K562 (cell line): Measurements from ENCODE around the gene PPP1CA. TPM values are rescaled to one million over a fixed set of nuclear protein-coding genes. Genes with fewer than 3 reads are reported as not detected.

ENCODE experiments used
- ARNT ChIP-seq, 2 experiments: fragments of 450-650 bp; IDR thresholded peaks; 2 replicates each; pipeline ENCODE4 v1.6.1; 2016; ENCODE audit warnings: mild to moderate bottlenecking in 1 of 2
- BRD4 ChIP-seq: fragments of 200-600 bp; sonication (generic); IDR thresholded peaks from 2 replicates; pipeline ENCODE4 v1.6.1; 2017; ENCODE audit warnings: inconsistent platforms
- BRF2 ChIP-seq: IDR thresholded peaks from 3 replicates; pipeline ENCODE4 v1.6.1; 2011; ENCODE audit warnings: borderline replicate concordance, mild to moderate bottlenecking; ENCODE audit not compliant: insufficient read length, insufficient read depth
- CCNT2 ChIP-seq: IDR thresholded peaks from 2 replicates; pipeline ENCODE4 v1.6.1; 2011; ENCODE audit warnings: borderline replicate concordance, low read depth, mild to moderate bottlenecking, moderate library complexity, mixed read lengths, low read length; ENCODE audit not compliant: insufficient read length; ENCODE audit errors: extremely low read depth
- EGR1 ChIP-seq: fragments of 450-650 bp; conservative IDR thresholded peaks from 2 replicates; pipeline ENCODE4 v1.6.1; 2017; ENCODE audit warnings: mild to moderate bottlenecking
- JUN ChIP-seq, 2 experiments: sonication (generic) in 1 of 2; formaldehyde crosslinking in 1 of 2; IDR thresholded peaks; 2 replicates each; pipeline versions ENCODE4 v1.6.1 to v1.8.0; 2012 to 2022; ENCODE audit warnings: borderline replicate concordance in 2 of 2, mild to moderate bottlenecking in 2 of 2, improper control_type of control experiment in 1 of 2, low read depth in 1 of 2, low read length in 1 of 2, missing genetic modification reagents in 1 of 2
- KLF13 ChIP-seq: fragments of 450-650 bp; IDR thresholded peaks from 2 replicates; pipeline ENCODE4 v1.6.1; 2016; ENCODE audit warnings: missing genetic modification characterization, low read depth, mild to moderate bottlenecking, missing compliant biosample characterization, moderate library complexity, borderline replicate concordance
- MAFF ChIP-seq: IDR thresholded peaks from 2 replicates; pipeline ENCODE4 v1.6.1; 2012; ENCODE audit warnings: low read length, improper control_type of control experiment
- MTA1 ChIP-seq: fragments of 450-650 bp; IDR thresholded peaks from 2 replicates; pipeline ENCODE4 v1.6.1; 2017; ENCODE audit warnings: borderline replicate concordance
- RBM39 ChIP-seq: fragments of 200-400 bp; formaldehyde crosslinking; optimal IDR thresholded peaks from 2 replicates; pipeline ENCODE3; 2018; ENCODE audit warnings: low read depth, low read length
- SMC3 ChIP-seq: conservative IDR thresholded peaks from 2 replicates; pipeline ENCODE4 v1.6.1; 2011; ENCODE audit warnings: low read depth, low read length, improper control_type of control experiment; ENCODE audit not compliant: insufficient read depth
- SPI1 ChIP-seq: IDR thresholded peaks from 2 replicates; pipeline ENCODE4 v1.6.1; 2011; ENCODE audit warnings: low read depth, low read length, control low read depth, borderline replicate concordance
- STAT6 ChIP-seq: sonication (generic); formaldehyde crosslinking; IDR thresholded peaks from 2 replicates; pipeline ENCODE4 v1.8.1; 2023; ENCODE audit warnings: mild to moderate bottlenecking, missing genetic modification reagents
- TCFL5 ChIP-seq: fragments of 250-450 bp; sonication (Bioruptor Pico); conservative IDR thresholded peaks from 2 replicates; pipeline ENCODE4 v1.6.1; 2021; ENCODE audit warnings: mild to moderate bottlenecking, moderate library complexity, matching md5 sums
- TGIF2 ChIP-seq: sonication (generic); formaldehyde crosslinking; IDR thresholded peaks from 2 replicates; pipeline ENCODE4 v1.8.1; 2022; ENCODE audit warnings: mild to moderate bottlenecking, missing genetic modification reagents, moderate library complexity
- ZFP1 ChIP-seq: fragments of 450-650 bp; formaldehyde crosslinking; IDR thresholded peaks from 2 replicates; pipeline ENCODE4 v1.4.0; 2020; ENCODE audit warnings: mild to moderate bottlenecking, mixed read lengths
- ZFP91 ChIP-seq: sonication (generic); formaldehyde crosslinking; IDR thresholded peaks from 2 replicates; pipeline ENCODE4 v1.8.0; 2022; ENCODE audit warnings: mild to moderate bottlenecking, missing genetic modification reagents
- ZNF740 ChIP-seq, 3 experiments: fragments of 200-800 bp in 1 of 3; sonication (Bioruptor generic) in 1 of 3; sonication (generic) in 1 of 3; formaldehyde crosslinking in 1 of 3; IDR thresholded peaks; 2 replicates each; pipeline versions ENCODE4 v1.6.1 to v1.8.0; 2016 to 2022; ENCODE audit warnings: mild to moderate bottlenecking in 2 of 3, missing compliant biosample characterization in 2 of 3, missing genetic modification characterization in 2 of 3, missing genetic modification reagents in 1 of 3
- ZNF766 ChIP-seq: fragments of 200-800 bp; sonication (Bioruptor generic); conservative IDR thresholded peaks from 2 replicates; pipeline ENCODE4 v1.6.1; 2016; ENCODE audit warnings: missing genetic modification characterization, missing compliant biosample characterization
- ZNF77 ChIP-seq: fragments of 250-450 bp; sonication (Bioruptor Pico); IDR thresholded peaks from 2 replicates; pipeline ENCODE4 v1.5.0; 2020
- polyA plus RNA-seq, 8 experiments: library from polyadenylated mRNA; depleted of rRNA in 4 of 8; stranded (reverse) in 5 of 8; unstranded in 3 of 8; fragments of >200 nt; fragmentation: Nextera tagmentation in 2 of 8; fragmentation: Illumina TruSeq in 1 of 8; extraction: Ambion mirVana in 2 of 8; extraction: Trizol in 1 of 8; gene quantifications; 2 replicates each; pipeline versions ENCODE4 v1.2.1 to v1.2.3, GENCODE V29; 2011 to 2014; ENCODE audit warnings: inconsistent platforms in 1 of 8, missing spikeins in 1 of 8
- total RNA-seq, 7 experiments: library from RNA; depleted of rRNA in 6 of 7; stranded (reverse); fragments of >200 nt in 6 of 7; fragmentation: Illumina TruSeq in 2 of 7; extraction: Trizol in 2 of 7; gene quantifications; 2 replicates each; pipeline versions ENCODE4 v1.2.1 to v1.2.3, GENCODE V29; 2011 to 2021; ENCODE audit warnings: low replicate concordance in 1 of 7

The PPP1CA gene
- total and polyA plus RNA-seq, 9 of the 15 experiments (the other 6 are each of a cell fraction or from before 2014, with no cell fraction given): 18.2 to 242 (median 188) TPM

- TF ChIP-seq STAT6 (CRISPR knock-in tag) (0 out of 2 replicates have a peak, but pooled peaks have one; percentile 21), TCFL5 (no peak), MTA1 (no peak), JUN (IDR thresholded peaks at IDR 0.05; ENCODE audit: borderline replicate concordance, low read depth, low read length) (no peak), JUN (CRISPR knock-in tag; IDR thresholded peaks at IDR 0.05; ENCODE audit: borderline replicate concordance) (no peak), ARNT (IDR thresholded peaks at IDR 0.05) (no peak), MAFF (no peak), SPI1 (no peak), CCNT2 (peak; percentile 32), EGR1 (no peak), KLF13 (tag) (no peak), ZNF740 (CRISPR knock-in tag; IDR thresholded peaks at IDR 0.05) (0 out of 2 replicates have a peak, but pooled peaks have one; percentile 20), ZNF740 (tag; IDR thresholded peaks at IDR 0.05) (no peak), ZFP1 (no peak), ZFP91 (CRISPR knock-in tag) (no peak), ZNF766 (CRISPR knock-in tag) (0 out of 2 replicates have a peak, but pooled peaks have one; percentile 12), BRF2 (no peak), RBM39 (no peak), TGIF2 (CRISPR knock-in tag) (no peak; the same call in 1 of the 2 replicates), SMC3 (no peak), BRD4 (0 out of 2 replicates have a peak, but pooled peaks have one; percentile 17), ZNF77 (CRISPR knock-in tag) (no peak)
Observed at GRCh38 chr11:67372993-67373647, 28.5 kb downstream of the PPP1CA start, which contains the start of gene CLCF1 (continued).
